ENCODE data around the gene SHKBP1. TPM values are rescaled to one million over a fixed set of nuclear protein-coding genes. Genes with fewer than 3 reads are reported as not detected.

Gene SHKBP1
- polyA plus RNA-seq, 1 experiment = 59.0 TPM

DNA sequence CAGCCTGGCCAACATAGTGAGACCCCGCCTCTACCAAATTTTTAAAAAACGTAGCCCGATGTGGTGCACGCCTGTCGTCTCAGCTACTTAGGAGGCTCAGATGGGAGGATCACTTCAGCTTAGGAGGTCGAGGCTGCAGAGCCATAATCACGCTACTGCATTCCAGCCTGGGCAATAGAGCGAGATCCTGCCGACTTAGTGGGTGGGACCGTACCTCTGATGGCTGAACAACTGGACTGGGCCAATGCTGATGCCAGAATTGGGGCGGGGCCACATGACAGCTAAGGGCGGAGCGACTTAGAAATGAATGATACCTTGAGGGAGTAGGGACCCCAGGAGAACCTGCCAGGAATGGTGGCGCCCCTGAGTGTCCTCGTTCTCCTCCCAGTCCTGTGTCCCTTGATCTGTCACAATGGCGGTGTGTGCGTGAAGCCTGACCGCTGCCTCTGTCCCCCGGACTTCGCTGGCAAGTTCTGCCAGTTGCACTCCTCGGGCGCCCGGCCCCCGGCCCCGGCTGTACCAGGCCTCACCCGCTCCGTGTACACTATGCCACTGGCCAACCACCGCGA, 28.1 kb downstream of the SHKBP1 start:
- no peak for DNase-seq (ENCODE audit: low read depth)
- Histone ChIP-seq H3K4me3 (ENCODE audit: low read depth, low read length) (peak overlapping the region; percentile 35; the same call in 1 of the 2 replicates), H3K36me3 (ENCODE audit: control insufficient read depth, insufficient read depth, low read length) (no peaks in the 10 kb centered on the region), H3K27me3 (ENCODE audit: control insufficient read depth, insufficient read depth, low read length) (0 out of 2 replicates have a peak, but pooled peaks cover 2% of the 10 kb centered on the region)
- POLR2A ChIA-PET = no interaction called here
- CTCF ChIA-PET = interaction anchor here (1.1 to 10.4 kb wide), 10 partner anchors 10 to 184 kb away, joined by 3 to 171 read pairs (median 4); partner anchors contain the start of gene BLVRB
- TF ChIP-seq, protein P1, sequence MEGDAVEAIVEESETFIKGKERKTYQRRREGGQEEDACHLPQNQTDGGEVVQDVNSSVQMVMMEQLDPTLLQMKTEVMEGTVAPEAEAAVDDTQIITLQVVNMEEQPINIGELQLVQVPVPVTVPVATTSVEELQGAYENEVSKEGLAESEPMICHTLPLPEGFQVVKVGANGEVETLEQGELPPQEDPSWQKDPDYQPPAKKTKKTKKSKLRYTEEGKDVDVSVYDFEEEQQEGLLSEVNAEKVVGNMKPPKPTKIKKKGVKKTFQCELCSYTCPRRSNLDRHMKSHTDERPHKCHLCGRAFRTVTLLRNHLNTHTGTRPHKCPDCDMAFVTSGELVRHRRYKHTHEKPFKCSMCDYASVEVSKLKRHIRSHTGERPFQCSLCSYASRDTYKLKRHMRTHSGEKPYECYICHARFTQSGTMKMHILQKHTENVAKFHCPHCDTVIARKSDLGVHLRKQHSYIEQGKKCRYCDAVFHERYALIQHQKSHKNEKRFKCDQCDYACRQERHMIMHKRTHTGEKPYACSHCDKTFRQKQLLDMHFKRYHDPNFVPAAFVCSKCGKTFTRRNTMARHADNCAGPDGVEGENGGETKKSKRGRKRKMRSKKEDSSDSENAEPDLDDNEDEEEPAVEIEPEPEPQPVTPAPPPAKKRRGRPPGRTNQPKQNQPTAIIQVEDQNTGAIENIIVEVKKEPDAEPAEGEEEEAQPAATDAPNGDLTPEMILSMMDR (IDR thresholded peaks at IDR 0.05; ENCODE audit: insufficient read depth, low read depth, low read length) = no peak

DNA sequence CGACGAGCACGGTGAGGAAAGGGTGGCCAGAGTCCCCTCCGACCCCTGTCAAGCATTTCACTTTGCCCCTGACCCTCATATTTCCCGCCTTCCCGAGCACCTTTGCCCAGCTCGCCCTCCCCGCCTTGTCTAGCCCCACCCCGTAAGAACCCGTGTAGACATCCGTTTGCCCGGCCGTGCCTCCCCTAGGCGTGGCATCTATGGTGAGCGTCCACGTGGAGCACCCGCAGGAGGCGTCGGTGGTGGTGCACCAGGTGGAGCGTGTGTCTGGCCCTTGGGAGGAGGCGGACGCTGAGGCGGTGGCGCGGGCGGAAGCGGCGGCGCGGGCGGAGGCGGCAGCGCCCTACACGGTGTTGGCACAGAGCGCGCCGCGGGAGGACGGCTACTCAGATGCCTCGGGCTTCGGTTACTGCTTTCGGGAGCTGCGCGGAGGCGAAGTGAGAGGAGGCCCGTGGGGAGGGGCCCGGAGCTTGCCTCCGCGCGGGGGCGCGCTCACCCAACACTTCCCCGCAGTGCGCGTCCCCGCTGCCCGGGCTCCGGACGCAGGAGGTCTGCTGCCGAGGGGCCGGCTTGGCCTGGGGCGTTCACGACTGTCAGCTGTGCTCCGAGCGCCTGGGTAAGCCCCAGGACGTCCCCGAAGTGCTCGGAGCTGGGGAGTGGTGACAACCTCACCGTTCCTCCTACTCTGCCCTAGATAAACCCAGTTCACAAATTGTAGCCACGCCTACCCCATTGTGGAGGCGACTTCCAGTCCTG, 28.7 kb downstream of the SHKBP1 start:
- DNase-seq (ENCODE audit: low read depth) = no peak
- ChIA-PET POLR2A (no interaction called here), CTCF (interaction anchor here (0.9 to 10.4 kb wide), 9 partner anchors 10 to 127 kb away, joined by 3 to 171 read pairs (median 4); no protein-coding TSS in a partner anchor)
- H3K27me3 ChIP-seq (ENCODE audit: control insufficient read depth, insufficient read depth, low read length) = 0 out of 2 replicates have a peak, but pooled peaks cover 1% of the 10 kb centered on the region
- TF ChIP-seq, protein P1 (IDR thresholded peaks at IDR 0.05; ENCODE audit: insufficient read depth, low read depth, low read length) = 0 out of 2 replicates have a peak, but pooled peaks have one; percentile 11
- H3K36me3 ChIP-seq (ENCODE audit: control insufficient read depth, insufficient read depth, low read length) = no peaks in the 10 kb centered on the region
- peak overlapping the region; percentile 35 for H3K4me3 ChIP-seq (ENCODE audit: low read depth, low read length)

DNA sequence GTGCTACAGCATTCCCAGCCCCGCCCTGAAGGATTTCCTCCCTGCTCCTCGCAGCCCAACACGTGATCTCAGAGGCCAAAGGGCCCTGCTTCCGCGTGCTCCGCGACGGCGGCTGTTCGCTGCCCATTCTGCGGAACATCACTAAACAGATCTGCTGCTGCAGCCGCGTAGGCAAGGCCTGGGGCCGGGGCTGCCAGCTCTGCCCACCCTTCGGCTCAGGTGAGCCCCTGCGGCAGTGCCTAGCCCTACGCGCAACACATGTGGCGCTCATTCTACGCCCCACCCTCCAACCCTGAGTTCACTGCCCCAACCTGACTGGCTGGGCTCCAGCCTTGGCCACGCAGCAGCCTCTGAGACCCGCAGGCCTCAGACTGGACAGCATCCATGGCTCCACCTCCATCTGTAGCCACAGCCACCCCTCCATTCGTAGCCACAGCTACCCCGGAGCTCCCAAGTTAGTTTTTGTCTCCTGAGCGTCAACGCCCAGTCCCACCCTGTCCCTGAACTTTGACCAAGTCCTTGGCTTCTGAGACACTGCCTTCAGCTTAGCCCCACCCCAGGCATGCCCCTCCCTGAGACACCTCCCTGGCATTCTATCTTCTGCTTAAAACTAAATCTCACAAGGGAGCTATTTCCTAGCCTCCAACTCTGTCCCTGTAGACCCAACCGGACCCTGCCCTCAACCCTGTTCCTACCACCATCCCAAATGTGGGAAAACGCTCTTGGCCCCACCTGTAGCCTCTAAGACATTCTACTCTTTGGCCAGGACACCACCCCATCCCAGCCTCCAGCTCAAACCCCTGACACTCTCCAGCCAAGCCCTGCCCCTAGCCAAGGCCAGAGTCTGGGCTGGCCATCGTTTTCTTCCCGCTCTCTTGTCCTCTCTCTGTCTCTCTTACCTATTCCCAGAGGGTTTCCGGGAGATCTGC, 30.9 kb downstream of the SHKBP1 start:
- ChIA-PET POLR2A (interaction anchor here (0.7 kb wide), 1 partner anchor 38 kb away, joined by 3 read pairs; no protein-coding TSS in a partner anchor), CTCF (interaction anchor here (0.6 to 10.4 kb wide), 3 partner anchors 13 to 45 kb away, joined by 3 to 171 read pairs (median 4); no protein-coding TSS in a partner anchor)
- H3K4me3 ChIP-seq (ENCODE audit: low read depth, low read length) = no peak overlapping the region
- no peak for DNase-seq (ENCODE audit: low read depth)
- no peaks in the 10 kb centered on the region for H3K27me3 ChIP-seq (ENCODE audit: control insufficient read depth, insufficient read depth, low read length)
- TF ChIP-seq, protein P1 (IDR thresholded peaks at IDR 0.05; ENCODE audit: insufficient read depth, low read depth, low read length) = no peak
- no peaks in the 10 kb centered on the region for H3K36me3 ChIP-seq (ENCODE audit: control insufficient read depth, insufficient read depth, low read length)

DNA sequence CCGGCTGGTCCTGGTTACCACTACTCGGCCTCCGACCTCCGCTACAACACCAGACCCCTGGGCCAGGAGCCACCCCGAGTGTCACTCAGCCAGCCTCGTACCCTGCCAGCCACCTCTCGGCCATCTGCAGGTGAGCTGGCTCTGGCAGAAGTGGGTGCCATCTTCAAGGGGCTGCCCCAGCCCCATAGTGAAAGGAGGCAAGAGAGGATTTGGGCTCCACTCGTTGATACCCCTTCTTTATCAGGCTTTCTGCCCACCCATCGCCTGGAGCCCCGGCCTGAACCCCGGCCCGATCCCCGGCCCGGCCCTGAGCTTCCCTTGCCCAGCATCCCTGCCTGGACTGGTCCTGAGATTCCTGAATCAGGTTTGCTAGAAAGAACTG, 31.6 kb downstream of the SHKBP1 start:
- no peaks in the 10 kb centered on the region for H3K36me3 ChIP-seq (ENCODE audit: control insufficient read depth, insufficient read depth, low read length)
- CTCF ChIA-PET = interaction anchor here (2.6 to 10.4 kb wide), 2 partner anchors 25 to 27 kb away, joined by 21 to 171 read pairs; no protein-coding TSS in a partner anchor
- TF ChIP-seq, protein P1 (IDR thresholded peaks at IDR 0.05; ENCODE audit: insufficient read depth, low read depth, low read length) = no peak
- POLR2A ChIA-PET = interaction anchor here (0.7 kb wide), 1 partner anchor 38 kb away, joined by 3 read pairs; no protein-coding TSS in a partner anchor
- no peaks in the 10 kb centered on the region for H3K27me3 ChIP-seq (ENCODE audit: control insufficient read depth, insufficient read depth, low read length)
- no peak overlapping the region for H3K4me3 ChIP-seq (ENCODE audit: low read depth, low read length)
- no peak for DNase-seq (ENCODE audit: low read depth)
